OCI-LY7 (cell line): Measurements from ENCODE around the gene ZMIZ1. TPM values are rescaled to one million over a fixed set of nuclear protein-coding genes. Genes with fewer than 3 reads are reported as not detected.

Source experiments
- BruUV-seq: library from RNA; stranded (reverse); fragments of 400-500 nt; replicated peaks from 2 replicates; lab custom pipeline; 2021; lab: Mats Ljungman, UMichigan
- CTCF ChIA-PET: fragments of 300-600 bp; sonication (Branson Sonifier 250); formaldehyde crosslinking; loops from one replicate; lab custom pipeline; 2022; ENCODE audit warnings: antibody characterized with exemption; ENCODE audit not compliant: unreplicated experiment; lab: Charles Lee
- POLR2A ChIA-PET: fragments of 300-600 bp; sonication (Branson Sonifier 250); formaldehyde crosslinking; loops from one replicate; lab custom pipeline; 2022; ENCODE audit warnings: antibody characterized with exemption; lab: Charles Lee
- DNase-seq: peaks from one replicate; pipeline ENCODE4 v3.0.0-alpha.2; 2015; ENCODE audit warnings: low spot score
- H2AFZ ChIP-seq: fragments of 200-600 bp; sonication (generic), shearing (Covaris generic); 2 replicates; pipeline ENCODE4 v1.6.1; 2014; ENCODE audit warnings: mild to moderate bottlenecking, antibody characterized with exemption, low read length, moderate library complexity
- H3K27ac ChIP-seq: fragments of 200-600 bp; sonication (generic); 2 replicates; pipeline ENCODE4 v1.5.1; 2014; ENCODE audit warnings: mixed run types, low read depth, mild to moderate bottlenecking, moderate library complexity, low read length, inconsistent platforms; ENCODE audit not compliant: poor library complexity, severe bottlenecking
- H3K36me3 ChIP-seq: fragments of 200-600 bp; sonication (generic); 2 replicates; pipeline ENCODE4 v1.6.1; 2014; ENCODE audit warnings: mild to moderate bottlenecking, antibody characterized with exemption, low read length, moderate library complexity, mixed read lengths; ENCODE audit not compliant: insufficient read depth
- H3K4me1 ChIP-seq: fragments of 200-600 bp; sonication (generic); 2 replicates; pipeline ENCODE4 v1.5.1; 2014; ENCODE audit warnings: mild to moderate bottlenecking, low read length; ENCODE audit not compliant: insufficient read depth, poor library complexity, severe bottlenecking
- H3K4me2 ChIP-seq: fragments of 200-600 bp; sonication (generic); 2 replicates; pipeline ENCODE4 v1.6.1; 2014; ENCODE audit warnings: mild to moderate bottlenecking, low read length
- H3K4me3 ChIP-seq: fragments of 200-600 bp; sonication (generic); 2 replicates; pipeline ENCODE4 v1.5.1; 2014; ENCODE audit warnings: mild to moderate bottlenecking, low read depth, low read length; ENCODE audit not compliant: poor library complexity, severe bottlenecking
- H3K79me2 ChIP-seq: fragments of 200-600 bp; sonication (generic); 2 replicates; pipeline ENCODE4 v1.6.1; 2016; ENCODE audit warnings: low read depth, mild to moderate bottlenecking, low read length, moderate library complexity, mixed read lengths; ENCODE audit not compliant: insufficient read depth
- H3K9me2 ChIP-seq: fragments of 200-600 bp; sonication (generic); 2 replicates; pipeline ENCODE4 v1.6.1; 2016; ENCODE audit warnings: mild to moderate bottlenecking, low read length, mixed read lengths; ENCODE audit not compliant: insufficient read depth
- H3K9me3 ChIP-seq: fragments of 200-600 bp; sonication (generic); 2 replicates; pipeline ENCODE4 v1.6.1; 2014; ENCODE audit warnings: mild to moderate bottlenecking, mixed run types, low read length, mixed read lengths
- H4K20me1 ChIP-seq: fragments of 200-600 bp; sonication (generic); 2 replicates; pipeline ENCODE4 v1.6.1; 2014; ENCODE audit warnings: mild to moderate bottlenecking, antibody characterized with exemption, low read length, moderate library complexity, mixed read lengths; ENCODE audit not compliant: insufficient read depth
- CTCF ChIP-seq: fragments of 200-600 bp; sonication (generic); conservative IDR thresholded peaks from 2 replicates; pipeline ENCODE4 v1.5.1; 2014; ENCODE audit warnings: mild to moderate bottlenecking, antibody characterized with exemption, low read length, moderate library complexity, mixed read lengths
- EZH2phosphoT487 ChIP-seq: fragments of 200-600 bp; sonication (generic); IDR thresholded peaks from 2 replicates; pipeline ENCODE4 v1.6.1; 2018; ENCODE audit warnings: low read depth, borderline replicate concordance, mild to moderate bottlenecking, mixed run types, antibody characterized with exemption, low read length, moderate library complexity, mixed read lengths
- intact Hi-C: fragments of 100-400 bp; cut with micrococcal nuclease; formaldehyde crosslinking; loops from one replicate; pipeline ENCODE4 v1.10.0; 2022; ENCODE audit not compliant: unreplicated experiment
- total RNA-seq, 2 experiments: library from RNA; depleted of rRNA in 1 of 2; stranded (reverse); fragments of >200 nt in 1 of 2; shearing (Covaris generic) in 1 of 2; gene quantifications; 2 replicates each; pipeline ENCODE4 v1.2.3, GENCODE V29; 2014 to 2022

Gene ZMIZ1
- total RNA-seq, 2 experiments from 2014 or later: 20.4 to 66.9 TPM

- CTCF ChIA-PET: no interaction called here
- intact Hi-C loops: no loop called here
Measured at GRCh38 chr10:79208251-79208983, 139.7 kb downstream of the ZMIZ1 start.

GRCh38 chr10:79209340-79209739 is 140.6 kb downstream of the ZMIZ1 start:
- no peak for DNase-seq
- CTCF ChIA-PET: no interaction called here
- H3K9me3 ChIP-seq: no peaks in the 10 kb centered on the region

More at GRCh38 chr10:79208251-79208983, 139.7 kb downstream of the ZMIZ1 start:
- TF ChIP-seq CTCF: no peak
- no peak for TF ChIP-seq EZH2phosphoT487
- H4K20me1 ChIP-seq: no peaks in the 10 kb centered on the region
- H3K9me3 ChIP-seq: no peaks in the 10 kb centered on the region
- H2AFZ ChIP-seq: no peak overlapping the region
- no TSS peak for BruUV-seq
- H3K79me2 ChIP-seq: no peaks in the 10 kb centered on the region
- H3K9me2 ChIP-seq: no peaks in the 10 kb centered on the region
- DNase-seq: no peak
- H3K4me1 ChIP-seq: peaks cover 5% of the 10 kb centered on the region
- H3K4me3 ChIP-seq: no peak overlapping the region
- H3K4me2 ChIP-seq: no peak overlapping the region
- POLR2A ChIA-PET: no interaction called here
- H3K27ac ChIP-seq: no peak overlapping the region
- no peaks in the 10 kb centered on the region; the same call in 1 of the 2 replicates for H3K36me3 ChIP-seq

More at GRCh38 chr10:79209340-79209739, 140.6 kb downstream of the ZMIZ1 start:
- intact Hi-C loops: no loop called here
- no peaks in the 10 kb centered on the region for H3K79me2 ChIP-seq
- H2AFZ ChIP-seq: no peak overlapping the region
- no peak for TF ChIP-seq EZH2phosphoT487
- TF ChIP-seq CTCF: no peak
- no peak overlapping the region for H3K27ac ChIP-seq
- no TSS peak for BruUV-seq
- POLR2A ChIA-PET: no interaction called here
- H3K9me2 ChIP-seq: no peaks in the 10 kb centered on the region
- peaks cover 5% of the 10 kb centered on the region for H3K4me1 ChIP-seq
- no peaks in the 10 kb centered on the region for H4K20me1 ChIP-seq
- no peaks in the 10 kb centered on the region; the same call in 1 of the 2 replicates for H3K36me3 ChIP-seq
- no peak overlapping the region for H3K4me3 ChIP-seq
- H3K4me2 ChIP-seq: no peak overlapping the region
